Measurements from ENCODE around the gene TFEB. TPM values are rescaled to one million over a fixed set of nuclear protein-coding genes. Genes with fewer than 3 reads are reported as not detected.

Gene TFEB
- total RNA-seq, 4 donors from 2014 or later, result 23.0 to 39.0 (median 34.9) TPM

GRCh38 chr6:41639809-41640371 is 95.5 kb downstream of the TFEB start:
- 66 to 77% methylated on average over 7 to 8 of the region's 8 CpGs for WGBS, 2 donors
- Histone ChIP-seq H3K4me3 (replicated peaks in 1 of 3) (no peak overlapping the region), H3K27ac (no peak overlapping the region), H3K27me3 (peaks cover 6% of the 10 kb centered on the region), H3K9me3 (no peaks in the 10 kb centered on the region), H3K4me1 (peaks cover 19 to 28% of the 10 kb centered on the region in 2 donors), H3K36me3 (no peaks in the 10 kb centered on the region)
- intact Hi-C loops (cut with DNase I), result no loop called here
- DNase-seq, result no peak
- no peak for TF ChIP-seq POLR2A (IDR thresholded peaks at IDR 0.05)
- TF ChIP-seq, protein P1, sequence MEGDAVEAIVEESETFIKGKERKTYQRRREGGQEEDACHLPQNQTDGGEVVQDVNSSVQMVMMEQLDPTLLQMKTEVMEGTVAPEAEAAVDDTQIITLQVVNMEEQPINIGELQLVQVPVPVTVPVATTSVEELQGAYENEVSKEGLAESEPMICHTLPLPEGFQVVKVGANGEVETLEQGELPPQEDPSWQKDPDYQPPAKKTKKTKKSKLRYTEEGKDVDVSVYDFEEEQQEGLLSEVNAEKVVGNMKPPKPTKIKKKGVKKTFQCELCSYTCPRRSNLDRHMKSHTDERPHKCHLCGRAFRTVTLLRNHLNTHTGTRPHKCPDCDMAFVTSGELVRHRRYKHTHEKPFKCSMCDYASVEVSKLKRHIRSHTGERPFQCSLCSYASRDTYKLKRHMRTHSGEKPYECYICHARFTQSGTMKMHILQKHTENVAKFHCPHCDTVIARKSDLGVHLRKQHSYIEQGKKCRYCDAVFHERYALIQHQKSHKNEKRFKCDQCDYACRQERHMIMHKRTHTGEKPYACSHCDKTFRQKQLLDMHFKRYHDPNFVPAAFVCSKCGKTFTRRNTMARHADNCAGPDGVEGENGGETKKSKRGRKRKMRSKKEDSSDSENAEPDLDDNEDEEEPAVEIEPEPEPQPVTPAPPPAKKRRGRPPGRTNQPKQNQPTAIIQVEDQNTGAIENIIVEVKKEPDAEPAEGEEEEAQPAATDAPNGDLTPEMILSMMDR (IDR thresholded peaks at IDR 0.05), result no peak

DNA sequence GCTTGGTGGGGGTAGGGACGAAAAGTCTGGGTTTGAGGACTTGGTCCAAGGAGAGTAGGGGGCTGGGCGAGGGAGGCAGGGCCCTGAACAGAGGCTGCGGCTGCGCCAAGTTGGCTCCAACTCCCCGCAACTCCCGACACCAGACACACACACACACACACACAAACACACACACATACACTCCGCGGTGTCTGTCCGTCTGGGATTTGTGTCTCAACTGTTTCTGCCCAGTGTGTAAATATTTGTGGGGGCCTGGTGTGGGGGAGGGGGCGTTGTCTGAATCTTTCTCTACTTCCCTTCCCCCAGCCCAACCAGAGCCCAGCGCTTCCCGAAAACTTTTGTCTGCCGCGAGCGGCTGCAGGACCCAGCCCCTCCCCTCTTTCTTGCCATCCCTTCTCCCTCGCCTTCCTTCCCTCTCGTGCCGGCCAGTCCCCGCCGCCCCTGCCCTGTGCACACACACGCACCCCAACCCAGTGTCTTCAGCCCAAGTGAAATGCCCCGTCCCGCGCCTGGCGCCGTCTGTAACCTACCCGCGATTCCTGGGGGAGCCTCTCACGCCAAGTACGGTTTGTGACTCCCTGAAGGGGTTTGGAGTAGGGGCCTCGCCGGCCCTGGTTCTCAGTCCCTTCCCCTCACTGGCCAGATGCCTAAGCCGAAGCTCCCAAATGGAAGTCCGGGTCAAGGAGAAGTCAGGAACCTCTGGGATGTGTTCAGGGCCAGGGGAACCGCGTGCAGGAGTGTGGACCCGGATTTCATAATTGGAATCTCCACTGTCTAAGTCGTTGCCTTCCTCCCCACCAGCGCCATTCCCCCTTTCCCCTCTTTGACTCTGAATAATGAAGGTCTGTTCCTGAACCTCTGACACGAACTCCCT is 96.2 kb downstream of the TFEB start:
- Histone ChIP-seq H3K9me3 (no peaks in the 10 kb centered on the region), H3K36me3 (no peaks in the 10 kb centered on the region), H3K4me3 (replicated peaks in 1 of 3) (peak overlapping the region in 1 of 3 donors; percentile 40), H3K4me1 (peaks cover 19 to 28% of the 10 kb centered on the region in 2 donors), H3K27ac (peak overlapping the region in 1 of 3 donors; percentile 13), H3K27me3 (peaks cover 6% of the 10 kb centered on the region)
- intact Hi-C loops (cut with DNase I), result no loop called here
- no peak for TF ChIP-seq POLR2A (IDR thresholded peaks at IDR 0.05)
- TF ChIP-seq, protein P1 (IDR thresholded peaks at IDR 0.05), result no peak
- DNase-seq, result peak in 1 of 2 donors; percentile 10
- 34 to 38% methylated on average over 37 to 40 of the region's 40 CpGs for WGBS, 2 donors

- no peak for DNase-seq
- peaks cover 19 to 28% of the 10 kb centered on the region in 2 donors for H3K4me1 ChIP-seq
- H3K27me3 ChIP-seq, result peaks cover 6% of the 10 kb centered on the region
- WGBS, 2 donors, result 1% methylated on average over 39 to 50 of the region's 86 CpGs
- intact Hi-C loops (cut with DNase I), result no loop called here
- peak within 1 kb of the TSS in 1 of 3 donors; percentile 13 for H3K27ac ChIP-seq
- no peaks in the 10 kb centered on the region for H3K9me3 ChIP-seq
- TF ChIP-seq POLR2A (IDR thresholded peaks at IDR 0.05), result no peak
- TF ChIP-seq, protein P1 (IDR thresholded peaks at IDR 0.05), result no peak
- peak within 1 kb of the TSS in 1 of 3 donors; percentile 40 for H3K4me3 ChIP-seq (replicated peaks in 1 of 3)
- no peaks in the 10 kb centered on the region for H3K36me3 ChIP-seq
Measured at GRCh38 chr6:41638002-41638934, 97.1 kb downstream of the TFEB start, which contains the start of gene MDFI. MDFI (plus strand) TSS chr6:41638468; CDS start chr6:41638750, 282 bp downstream.

- TF ChIP-seq, protein P1 (IDR thresholded peaks at IDR 0.05), result no peak
- TF ChIP-seq POLR2A (IDR thresholded peaks at IDR 0.05), result no peak
- H3K4me1 ChIP-seq, result peaks cover 19 to 28% of the 10 kb centered on the region in 2 donors
- no peaks in the 10 kb centered on the region for H3K36me3 ChIP-seq
- no peak for DNase-seq
- peaks cover 6% of the 10 kb centered on the region for H3K27me3 ChIP-seq
- intact Hi-C loops (cut with DNase I), result no loop called here
- no peaks in the 10 kb centered on the region for H3K9me3 ChIP-seq
- no peak overlapping the region for H3K27ac ChIP-seq
- WGBS, 2 donors, result 11 to 15% methylated on average over 16 to 23 of the region's 54 CpGs
- peak overlapping the region in 1 of 3 donors; percentile 40 for H3K4me3 ChIP-seq (replicated peaks in 1 of 3)
Measured at GRCh38 chr6:41637194-41638001, 98.0 kb downstream of the TFEB start.

Data from thyroid gland (tissue), 4 donors.